RWPE2 (cell line): ENCODE results near the gene ERICH4.

ENCODE experiments used
- ATAC-seq: fragments of 200-7000 bp; cut with Tn5 transposase; 3 replicates; pipeline ENCODE4 v1.9.1; 2021; ENCODE audit warnings: low read depth
- DNase-seq: peaks from one replicate; pipeline ENCODE4 v3.0.0-alpha.2; 2020; ENCODE audit warnings: low spot score
- H3K27ac ChIP-seq: fragments of 450-650 bp; 2 replicates; pipeline ENCODE4 v1.5.1; 2017; ENCODE audit warnings: mild to moderate bottlenecking; ENCODE audit not compliant: poor library complexity, severe bottlenecking
- H3K27me3 ChIP-seq: fragments of 250-450 bp; sonication (Bioruptor Pico); 2 replicates; pipeline ENCODE4 v1.5.1; 2021; ENCODE audit warnings: mild to moderate bottlenecking, moderate library complexity; ENCODE audit not compliant: insufficient read depth, poor library complexity, severe bottlenecking
- H3K36me3 ChIP-seq: fragments of 250-450 bp; sonication (Bioruptor Pico); 2 replicates; pipeline ENCODE4 v1.5.1; 2020; ENCODE audit warnings: low read depth, mild to moderate bottlenecking, moderate library complexity
- H3K4me1 ChIP-seq: fragments of 250-450 bp; sonication (Bioruptor Pico); 2 replicates; pipeline ENCODE4 v1.5.1; 2021; ENCODE audit warnings: mild to moderate bottlenecking, moderate library complexity; ENCODE audit not compliant: insufficient read depth, poor library complexity, severe bottlenecking
- H3K4me3 ChIP-seq: fragments of 250-450 bp; sonication (Bioruptor Pico); 2 replicates; pipeline ENCODE4 v1.5.1; 2021; ENCODE audit warnings: mild to moderate bottlenecking, moderate library complexity; ENCODE audit not compliant: severe bottlenecking
- H3K9me3 ChIP-seq: fragments of 250-450 bp; sonication (Bioruptor Pico); 2 replicates; pipeline ENCODE4 v1.5.1; 2021; ENCODE audit warnings: mild to moderate bottlenecking, moderate library complexity; ENCODE audit not compliant: severe bottlenecking
- CTCF ChIP-seq: fragments of 450-650 bp; IDR thresholded peaks from one replicate; pipeline ENCODE4 v1.5.1; 2017; ENCODE audit warnings: mild to moderate bottlenecking, moderate library complexity; ENCODE audit not compliant: poor library complexity, severe bottlenecking

Gene ERICH4

DNA sequence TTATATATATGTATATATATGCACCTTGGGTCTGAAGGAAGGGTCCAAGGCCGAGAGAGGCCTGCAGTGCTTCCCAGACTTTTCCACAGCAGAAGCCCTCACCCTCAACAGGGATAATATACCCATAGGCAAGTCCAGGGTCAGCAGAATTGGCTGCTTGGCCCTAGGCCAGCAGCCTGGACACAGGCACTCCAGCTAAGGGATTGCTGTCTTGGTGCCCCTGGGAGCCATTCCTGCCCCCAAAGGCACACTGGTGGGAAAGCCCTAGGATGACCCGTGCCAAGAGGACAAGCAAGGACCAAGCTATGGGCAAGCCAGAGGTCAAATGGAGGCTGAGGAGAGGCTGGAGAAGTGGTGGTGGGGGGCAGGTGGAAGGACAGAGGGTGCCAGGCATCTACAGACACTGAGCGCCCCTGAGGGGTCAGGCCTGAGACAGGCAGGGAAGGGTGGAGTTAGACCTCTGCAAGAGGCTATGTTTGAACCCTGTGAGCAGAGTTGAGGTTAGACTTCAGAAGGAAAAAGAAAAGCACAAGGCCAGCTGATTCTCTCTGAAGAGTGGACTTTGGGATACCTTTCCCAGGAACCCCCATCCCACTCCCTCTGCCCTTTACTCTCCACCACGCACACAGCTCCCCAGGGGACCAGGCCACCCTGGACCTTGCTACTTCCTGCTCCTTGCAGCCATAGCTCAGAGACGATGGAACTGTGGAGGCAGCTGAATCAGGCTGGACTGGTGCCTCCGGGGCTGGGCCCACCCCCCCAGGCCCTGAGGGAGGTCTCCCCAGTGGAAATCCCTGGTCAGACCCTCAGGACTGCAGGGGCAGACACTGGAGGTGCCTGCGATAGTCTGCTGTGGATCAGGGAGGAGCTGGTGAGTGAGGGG is at the start of gene ERICH4:
TSS of gene ERICH4 (plus strand) at position 684 of the 883 bp plus-strand sequence. CDS start at position 698, 14 bp downstream.
- no peaks in the 10 kb centered on the region for H3K9me3 ChIP-seq
- TF ChIP-seq CTCF: no peak
- DNase-seq: no peak
- H3K36me3 ChIP-seq: no peaks in the 10 kb centered on the region; the same call in 1 of the 2 replicates
- no peak for ATAC-seq
- H3K27me3 ChIP-seq: no peaks in the 10 kb centered on the region
- no peak within 1 kb of the TSS for H3K27ac ChIP-seq
- H3K4me1 ChIP-seq: peaks cover 7% of the 10 kb centered on the region
- H3K4me3 ChIP-seq: no peak within 1 kb of the TSS

GRCh38 chr19:41395355-41395754 is 47.6 kb upstream of the ERICH4 start:
- H3K4me3 ChIP-seq: no peak overlapping the region
- DNase-seq (no peak), ATAC-seq (no peak)
- no peak overlapping the region for H3K27ac ChIP-seq
- no peak for TF ChIP-seq CTCF
- H3K4me1 ChIP-seq: peaks cover 3% of the 10 kb centered on the region
- H3K27me3 ChIP-seq: no peaks in the 10 kb centered on the region
- peaks cover 14% of the 10 kb centered on the region for H3K36me3 ChIP-seq
- no peaks in the 10 kb centered on the region for H3K9me3 ChIP-seq

- peaks cover 3% of the 10 kb centered on the region for H3K4me1 ChIP-seq
- no peaks in the 10 kb centered on the region for H3K27me3 ChIP-seq
- DNase-seq (peak; percentile 99), ATAC-seq (peak; percentile 93)
- no peaks in the 10 kb centered on the region for H3K36me3 ChIP-seq
- H3K4me3 ChIP-seq: peak within 1 kb of the TSS; percentile 78
- peak within 1 kb of the TSS; percentile 48 for H3K27ac ChIP-seq
- TF ChIP-seq CTCF: no peak
- no peaks in the 10 kb centered on the region for H3K9me3 ChIP-seq
Measured at GRCh38 chr19:41397086-41398049, 45.6 kb upstream of the ERICH4 start, which contains the start of the genes BCKDHA and EXOSC5. BCKDHA (plus strand) TSS chr19:41397818; CDS start chr19:41397828, 10 bp downstream. EXOSC5 (minus strand) TSS chr19:41397359; CDS start chr19:41397328, 31 bp downstream.

DNA sequence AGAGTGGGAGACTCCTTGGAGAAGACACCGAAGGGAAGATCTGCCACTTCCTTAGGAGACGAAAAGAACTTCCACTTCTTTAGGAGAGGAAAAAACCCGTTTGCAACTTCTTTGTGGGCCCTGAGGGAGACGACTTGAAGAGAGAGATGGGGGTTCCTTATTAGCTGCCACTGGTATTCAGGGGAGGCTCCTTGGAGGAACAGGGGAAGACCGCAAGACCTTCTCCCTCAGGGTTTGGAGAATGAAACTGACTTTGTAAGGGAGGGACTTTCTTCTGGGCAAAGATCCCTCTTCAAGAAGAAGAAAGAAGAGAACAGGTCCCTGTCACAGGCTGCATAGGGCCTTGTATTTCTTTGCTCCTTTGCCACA is 44.9 kb upstream of the ERICH4 start:
- ATAC-seq (no peak), DNase-seq (no peak)
- TF ChIP-seq CTCF: no peak
- H3K4me3 ChIP-seq: peak overlapping the region; percentile 78
- no peaks in the 10 kb centered on the region for H3K27me3 ChIP-seq
- no peaks in the 10 kb centered on the region for H3K36me3 ChIP-seq
- H3K27ac ChIP-seq: peak overlapping the region; percentile 48
- no peaks in the 10 kb centered on the region for H3K9me3 ChIP-seq
- peaks cover 3% of the 10 kb centered on the region for H3K4me1 ChIP-seq
